MM.1S (cell line): Measurements from ENCODE around the gene IARS1.

ENCODE experiments used
- CTCF ChIP-seq: fragments of 300-600 bp; sonication (generic); IDR thresholded peaks from 2 replicates; pipeline ENCODE4 v1.5.1; 2016; ENCODE audit warnings: antibody characterized with exemption, low read length, mixed read lengths
- EZH2phosphoT487 ChIP-seq: fragments of 300-600 bp; sonication (generic); IDR thresholded peaks from 2 replicates; pipeline ENCODE4 v1.6.1; 2018; ENCODE audit warnings: antibody characterized with exemption, low read length

- no peak for TF ChIP-seq CTCF
- TF ChIP-seq EZH2phosphoT487, result no peak
These were observed 23.0 kb downstream of the IARS1 start for GRCh38 chr9:92270511-92270910.
